ENCODE results near the gene KLF18. TPM values are rescaled to one million over a fixed set of nuclear protein-coding genes. Genes with fewer than 3 reads are reported as not detected.
"Not testable (repeated sequence)": the region's sequence is repeated elsewhere in the genome, so short reads cannot be mapped to it uniquely, and the experiment has no call there.

The KLF18 gene
- total RNA-seq, 1 experiment from 2014 or later: not detected

- Histone ChIP-seq H3K36me3 (ENCODE audit: insufficient read depth, low read length, poor library complexity, severe bottlenecking) (no peaks in the 10 kb centered on the region), H3K4me1 (ENCODE audit: insufficient read depth, low read length, poor library complexity, severe bottlenecking) (no peaks in the 10 kb centered on the region), H3K27me3 (replicated peaks; ENCODE audit: insufficient read depth, low read depth, low read length, poor library complexity) (no peaks in the 10 kb centered on the region), H3K9me3 (ENCODE audit: low read depth, low read length, poor library complexity, severe bottlenecking) (peaks cover 10% of the 10 kb centered on the region), H3K27ac (ENCODE audit: low read depth, low read length, poor library complexity, severe bottlenecking) (no peak overlapping the region), H3K4me3 (ENCODE audit: low read depth, low read length, poor library complexity, severe bottlenecking) (no peak overlapping the region)
- TF ChIP-seq EZH2 (IDR thresholded peaks at IDR 0.05; ENCODE audit: borderline replicate concordance, low read depth, low read length, poor library complexity, severe bottlenecking): no peak
- TF ChIP-seq CTCF (conservative IDR thresholded peaks at IDR 0.05; ENCODE audit: low read depth, low read length): no peak
- intact Hi-C loops (cut with micrococcal nuclease; ENCODE audit: unreplicated experiment): no loop called here
- BruUV-seq (replicated peaks): no TSS peak
- ChIA-PET CTCF (no interaction called here), POLR2A (ENCODE audit: low non-redundant PET) (interaction anchor here (0.6 kb wide), 1 partner anchor 288 kb away, joined by 3 read pairs; no protein-coding TSS in a partner anchor)
- DNase-seq (ENCODE audit: low spot score): no peak
Measured at GRCh38 chr1:44144962-44145756, 3.7 kb upstream of the KLF18 start.

DNA sequence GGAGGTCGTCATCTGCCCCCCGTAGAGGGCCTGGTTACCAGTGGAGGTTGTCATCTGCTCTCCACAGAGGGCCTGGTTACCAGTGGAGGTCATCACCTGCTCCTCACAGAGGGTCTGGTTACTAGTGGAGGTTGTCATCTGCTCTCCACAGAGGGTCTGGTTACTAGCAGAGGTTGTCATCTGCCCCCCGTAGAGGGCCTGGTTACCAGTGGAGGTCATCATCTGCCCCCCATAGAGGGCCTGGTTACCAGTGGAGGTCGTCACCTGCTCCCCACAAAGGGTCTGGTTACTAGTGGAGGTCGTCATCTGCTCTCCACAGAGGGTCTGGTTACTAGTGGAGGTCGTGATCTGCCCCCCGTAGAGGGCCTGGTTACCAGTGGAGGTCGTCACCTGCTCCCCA, 1.9 kb downstream of the KLF18 start:
- H3K27me3 ChIP-seq (replicated peaks; ENCODE audit: insufficient read depth, low read depth, low read length, poor library complexity); intact Hi-C loops (cut with micrococcal nuclease; ENCODE audit: unreplicated experiment): not testable (repeated sequence)

GRCh38 chr1:44138239-44138638, 3.2 kb downstream of the KLF18 start:
- no TSS peak for BruUV-seq (replicated peaks)
- Histone ChIP-seq H3K27ac (ENCODE audit: low read depth, low read length, poor library complexity, severe bottlenecking) (no peak overlapping the region), H3K27me3 (replicated peaks; ENCODE audit: insufficient read depth, low read depth, low read length, poor library complexity) (no peaks in the 10 kb centered on the region), H3K4me1 (ENCODE audit: insufficient read depth, low read length, poor library complexity, severe bottlenecking) (no peaks in the 10 kb centered on the region), H3K36me3 (ENCODE audit: insufficient read depth, low read length, poor library complexity, severe bottlenecking) (no peaks in the 10 kb centered on the region), H3K4me3 (ENCODE audit: low read depth, low read length, poor library complexity, severe bottlenecking) (no peak overlapping the region), H3K9me3 (ENCODE audit: low read depth, low read length, poor library complexity, severe bottlenecking) (no peaks in the 10 kb centered on the region)
- ChIA-PET POLR2A (ENCODE audit: low non-redundant PET) (no interaction called here), CTCF (no interaction called here)
- TF ChIP-seq CTCF (conservative IDR thresholded peaks at IDR 0.05; ENCODE audit: low read depth, low read length) (no peak), EZH2 (IDR thresholded peaks at IDR 0.05; ENCODE audit: borderline replicate concordance, low read depth, low read length, poor library complexity, severe bottlenecking) (no peak)
- DNase-seq (ENCODE audit: low spot score): no peak
- intact Hi-C loops (cut with micrococcal nuclease; ENCODE audit: unreplicated experiment): no loop called here

More for the DNA sequence above, 1.9 kb downstream of the KLF18 start:
- H3K9me3 ChIP-seq (ENCODE audit: low read depth, low read length, poor library complexity, severe bottlenecking); H3K27ac ChIP-seq (ENCODE audit: low read depth, low read length, poor library complexity, severe bottlenecking); BruUV-seq (replicated peaks); H3K4me1 ChIP-seq (ENCODE audit: insufficient read depth, low read length, poor library complexity, severe bottlenecking); H3K36me3 ChIP-seq (ENCODE audit: insufficient read depth, low read length, poor library complexity, severe bottlenecking); H3K4me3 ChIP-seq (ENCODE audit: low read depth, low read length, poor library complexity, severe bottlenecking); POLR2A ChIA-PET (ENCODE audit: low non-redundant PET); DNase-seq (ENCODE audit: low spot score); CTCF ChIA-PET: not testable (repeated sequence)

- Histone ChIP-seq H3K9me3 (ENCODE audit: low read depth, low read length, poor library complexity, severe bottlenecking) (no peaks in the 10 kb centered on the region), H3K27ac (ENCODE audit: low read depth, low read length, poor library complexity, severe bottlenecking) (no peak overlapping the region), H3K4me3 (ENCODE audit: low read depth, low read length, poor library complexity, severe bottlenecking) (no peak overlapping the region), H3K36me3 (ENCODE audit: insufficient read depth, low read length, poor library complexity, severe bottlenecking) (no peaks in the 10 kb centered on the region), H3K4me1 (ENCODE audit: insufficient read depth, low read length, poor library complexity, severe bottlenecking) (no peaks in the 10 kb centered on the region), H3K27me3 (replicated peaks; ENCODE audit: insufficient read depth, low read depth, low read length, poor library complexity) (no peaks in the 10 kb centered on the region)
- no peak for DNase-seq (ENCODE audit: low spot score)
- BruUV-seq (replicated peaks): no TSS peak
- POLR2A ChIA-PET (ENCODE audit: low non-redundant PET): interaction anchor here (0.7 kb wide), 1 partner anchor 599 kb away, joined by 4 read pairs; no protein-coding TSS in a partner anchor
- TF ChIP-seq EZH2 (IDR thresholded peaks at IDR 0.05; ENCODE audit: borderline replicate concordance, low read depth, low read length, poor library complexity, severe bottlenecking) (no peak), CTCF (conservative IDR thresholded peaks at IDR 0.05; ENCODE audit: low read depth, low read length) (no peak)
- intact Hi-C loops (cut with micrococcal nuclease; ENCODE audit: unreplicated experiment): no loop called here
- CTCF ChIA-PET: interaction anchor here (0.6 to 0.7 kb wide), 2 partner anchors 13 to 373 kb away, joined by 4 to 6 read pairs; no protein-coding TSS in a partner anchor
Measured at GRCh38 chr1:44135886-44136285, 5.5 kb downstream of the KLF18 start.

Measured in A673 (cell line).